H1 (cell line): Measurements from ENCODE around the gene SLC30A7. TPM values are rescaled to one million over a fixed set of nuclear protein-coding genes. Genes with fewer than 3 reads are reported as not detected.

Source experiments
- CEBPB ChIP-seq: IDR thresholded peaks from 2 replicates; pipeline ENCODE4 v1.6.1; 2012; ENCODE audit warnings: low read depth, low read length
- FOSL1 ChIP-seq: IDR thresholded peaks from 2 replicates; pipeline ENCODE4 v1.6.1; 2011; ENCODE audit warnings: mild to moderate bottlenecking, low read depth, low read length, moderate library complexity; ENCODE audit not compliant: insufficient read depth
- TAF1 ChIP-seq: IDR thresholded peaks from 2 replicates; pipeline ENCODE4 v1.6.1; 2011; ENCODE audit warnings: mild to moderate bottlenecking, low read depth, low read length
- polyA plus RNA-seq, 7 experiments: library from polyadenylated mRNA; depleted of rRNA in 3 of 7; stranded (reverse) in 5 of 7; unstranded in 2 of 7; fragments of >200 nt in 5 of 7; fragments of 200-250 nt in 2 of 7; gene quantifications; 1 replicate in 5 of 7; 2 replicates in 1 of 7; 4 replicates in 1 of 7; pipeline versions ENCODE4 v1.2.1 to v1.2.3, GENCODE V29; 2011 to 2013; ENCODE audit warnings: missing spikeins in 2 of 7, mixed read lengths in 2 of 7
- total RNA-seq: library from RNA; stranded (reverse); fragmentation: NEBNext Ultra II Directional; extraction: Animal tissue kit (Norgen Biotek cat#: 25700); gene quantifications from 2 replicates; pipeline ENCODE4 v1.2.1, GENCODE V29; 2021

The SLC30A7 gene
- total and polyA plus RNA-seq, 2 of the 8 experiments (the other 6 are each of a cell fraction or from before 2014, with no cell fraction given) = 5.5 to 22.1 TPM

DNA sequence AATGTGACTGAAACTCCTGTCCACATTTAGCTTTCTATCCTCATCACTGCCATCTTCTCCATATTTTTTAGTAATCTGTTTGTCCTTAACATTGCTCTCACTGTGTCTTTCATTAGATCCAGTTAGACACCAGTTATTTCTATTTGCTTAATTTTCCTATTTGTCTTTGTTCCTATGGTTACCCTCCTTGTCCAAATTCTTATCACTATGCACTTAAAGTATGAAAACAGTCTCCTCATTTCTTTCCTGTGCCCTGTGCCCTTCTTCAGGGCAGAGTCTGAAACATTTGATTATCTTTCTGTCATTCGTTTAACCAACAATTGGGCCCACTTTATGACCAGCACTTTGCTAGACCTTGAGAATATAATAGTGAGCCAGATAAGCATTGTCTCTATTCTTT, 64.2 kb downstream of the SLC30A7 start (continued):
- TF ChIP-seq FOSL1 = no peak
- no peak for TF ChIP-seq CEBPB
- TF ChIP-seq TAF1 = no peak
- TF ChIP-seq, all 59 proteins: peak for 0
